Measurements from ENCODE around the gene SLC48A1.

Gene SLC48A1

DNA sequence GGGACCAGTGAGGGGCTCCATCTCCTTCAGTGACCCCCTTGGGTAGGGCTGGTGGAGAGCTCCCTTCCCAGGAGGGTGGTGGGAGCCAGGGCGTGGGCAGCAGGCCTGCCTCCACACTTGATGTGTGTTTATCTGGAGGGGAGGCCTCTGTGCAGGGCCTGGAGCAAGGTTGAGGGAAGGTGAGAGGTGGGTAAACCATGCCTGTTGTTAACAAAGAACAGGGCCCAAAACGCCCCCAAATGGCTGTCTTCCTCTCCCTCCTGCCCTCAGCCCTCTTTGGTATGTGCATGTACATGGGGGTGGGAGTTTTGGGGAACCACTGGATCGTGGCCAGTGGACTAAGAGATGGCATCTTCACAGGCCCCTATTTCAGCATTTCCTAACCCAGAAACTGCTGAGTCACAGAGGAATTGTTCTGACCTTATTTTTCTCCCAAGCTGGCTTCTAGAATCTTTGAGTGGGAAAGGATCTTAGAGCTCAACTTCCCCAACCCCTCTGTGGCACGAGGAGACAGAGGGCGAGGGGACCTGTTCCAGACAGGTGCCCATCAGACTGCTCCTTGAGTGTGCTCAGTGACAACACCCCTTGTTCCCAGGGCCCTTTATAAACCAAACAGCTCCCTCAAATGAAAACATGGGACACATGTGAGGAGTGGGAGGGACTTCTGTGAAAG is 3.6 kb downstream of the SLC48A1 start:
- DNase-seq (ENCODE audit: insufficient read length, low spot score) (no peak), FAIRE-seq (no peak)

DNA sequence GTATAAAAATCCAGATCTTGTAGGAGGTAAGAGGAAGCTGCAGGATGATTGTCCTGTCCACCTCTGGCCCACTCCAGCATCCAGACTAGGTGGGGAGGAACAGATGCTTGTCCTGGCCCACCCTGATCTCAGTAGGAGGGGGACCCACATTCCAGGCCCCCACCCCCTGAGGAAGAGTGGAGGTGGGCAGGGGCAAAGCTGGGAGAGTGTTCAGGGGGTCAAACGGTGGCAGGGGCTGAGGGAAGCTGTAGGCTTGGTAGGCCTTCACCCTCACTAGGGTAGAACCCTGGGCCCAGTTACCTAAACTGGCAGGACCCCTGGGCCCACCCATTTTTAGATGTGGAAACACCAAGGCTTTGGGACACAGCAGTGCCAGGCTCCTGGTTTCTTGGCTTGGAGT is 4.1 kb downstream of the SLC48A1 start:
- no peak for FAIRE-seq

DNA sequence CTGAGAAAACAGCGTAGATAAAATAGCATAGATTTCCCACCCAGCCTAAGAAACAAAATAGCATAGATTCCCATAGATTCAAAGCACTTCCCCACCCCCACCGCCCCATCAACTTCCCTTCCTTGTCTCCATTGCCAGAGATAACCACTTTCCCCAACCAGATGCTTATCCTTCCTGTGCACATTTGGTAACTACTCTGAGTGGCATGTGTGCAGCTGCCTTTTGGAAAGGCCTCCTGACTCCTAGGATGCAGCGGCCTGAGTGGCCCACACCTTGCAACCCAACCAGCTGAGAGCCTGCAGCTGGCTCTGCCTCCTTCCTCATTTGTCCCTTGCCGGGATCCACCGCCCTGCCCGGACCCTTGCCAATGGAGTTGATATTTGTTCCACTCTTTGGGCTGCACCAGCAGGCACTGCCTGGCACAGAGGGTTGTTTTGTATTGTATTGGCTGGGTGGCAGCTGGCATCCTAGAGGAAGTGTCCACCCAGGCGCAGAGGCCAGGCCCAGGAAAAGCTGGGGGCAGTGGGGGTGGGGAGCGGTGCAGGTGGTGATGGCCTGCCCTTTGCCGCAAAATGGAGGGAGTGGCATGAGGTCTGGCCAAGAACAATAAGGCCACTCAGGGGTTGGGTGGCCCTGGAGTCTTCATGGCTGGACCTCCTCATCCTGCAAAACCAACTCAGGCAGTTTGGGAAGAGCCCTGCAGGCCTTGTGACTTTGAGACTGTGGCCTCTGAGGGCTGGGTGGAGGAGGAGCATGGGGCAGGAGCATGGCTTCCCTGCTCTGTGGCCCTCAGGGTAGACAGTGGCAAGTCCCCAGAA is 4.9 kb downstream of the SLC48A1 start:
- no peak for FAIRE-seq
- no peak for DNase-seq (ENCODE audit: insufficient read length, low spot score)

More for the DNA sequence above, 4.1 kb downstream of the SLC48A1 start:
- no peak for DNase-seq (ENCODE audit: insufficient read length, low spot score)

DNA sequence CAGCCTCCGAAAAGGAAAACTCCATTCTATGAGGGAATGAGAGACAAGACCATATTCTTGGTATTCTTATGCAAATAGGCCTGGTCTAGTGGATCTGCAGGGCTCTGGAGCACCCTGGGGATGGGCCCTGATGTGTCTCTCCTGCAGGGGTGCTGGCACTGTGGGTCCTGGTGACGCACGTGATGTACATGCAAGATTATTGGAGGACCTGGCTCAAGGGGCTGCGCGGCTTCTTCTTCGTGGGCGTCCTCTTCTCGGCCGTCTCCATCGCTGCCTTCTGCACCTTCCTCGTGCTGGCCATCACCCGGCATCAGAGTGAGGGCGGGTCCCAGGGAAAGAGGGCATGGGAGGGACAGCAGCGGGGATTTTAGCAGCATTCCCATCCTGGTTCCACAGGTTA is 5.8 kb downstream of the SLC48A1 start:
- no peak for DNase-seq (ENCODE audit: insufficient read length, low spot score)

DNA sequence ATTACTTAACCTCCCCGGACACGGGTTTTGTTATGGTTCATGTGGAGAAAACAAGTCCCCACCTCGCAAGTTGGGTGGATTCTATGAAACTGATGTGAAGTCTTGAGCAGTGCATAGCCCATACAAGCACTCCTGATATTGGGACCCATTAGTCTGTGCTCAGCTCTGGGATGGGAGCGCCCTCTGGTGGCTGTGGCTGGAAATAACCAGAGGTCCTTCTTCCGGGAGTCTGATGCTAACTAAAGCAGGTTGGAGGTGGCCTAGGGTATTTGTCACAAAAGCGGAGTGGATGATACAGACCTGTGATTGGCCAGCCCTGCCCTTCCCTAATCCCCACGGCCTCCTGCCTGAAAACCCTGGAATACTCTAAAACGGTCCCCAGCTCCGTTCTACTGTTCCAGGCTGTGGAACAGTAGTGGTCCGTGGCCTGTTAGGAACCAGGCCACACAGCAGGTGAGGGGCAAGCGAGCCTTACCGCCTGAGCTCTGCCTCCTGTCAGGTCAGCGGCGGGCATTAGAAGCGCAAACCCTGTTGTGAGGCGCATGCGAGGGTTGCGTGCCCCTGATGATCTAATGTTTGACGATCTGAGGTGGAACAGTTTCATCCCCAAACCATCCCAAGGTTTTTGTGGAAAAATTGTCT is 6.4 kb downstream of the SLC48A1 start:
- DNase-seq (ENCODE audit: insufficient read length, low spot score) (peak; percentile 84), FAIRE-seq (no peak)

More for the DNA sequence above, 5.8 kb downstream of the SLC48A1 start:
- no peak for FAIRE-seq

DNA sequence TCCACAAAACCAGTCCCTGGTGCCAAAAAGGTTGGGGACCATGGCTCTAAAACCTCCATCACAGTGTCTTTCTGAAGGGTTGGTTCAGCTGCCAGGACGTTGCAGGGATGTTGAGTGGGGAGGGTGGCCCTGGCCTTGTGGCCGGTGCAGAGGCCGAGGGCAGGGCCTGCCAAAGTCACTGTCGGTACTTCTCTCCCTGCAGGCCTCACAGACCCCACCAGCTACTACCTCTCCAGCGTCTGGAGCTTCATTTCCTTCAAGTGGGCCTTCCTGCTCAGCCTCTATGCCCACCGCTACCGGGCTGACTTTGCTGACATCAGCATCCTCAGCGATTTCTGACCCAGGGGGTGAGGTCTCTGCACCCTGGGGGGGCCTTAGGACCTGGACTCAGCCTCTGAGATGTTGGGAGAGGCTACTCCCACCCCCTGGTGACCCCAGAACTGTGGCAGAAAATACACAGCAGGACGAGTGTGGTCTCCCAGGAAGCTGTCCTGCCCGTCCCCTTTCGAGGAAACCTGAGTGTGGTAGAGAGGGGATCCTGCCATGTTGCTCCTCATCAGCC is 7.0 kb downstream of the SLC48A1 start:
- no peak for FAIRE-seq
- DNase-seq (ENCODE audit: insufficient read length, low spot score): no peak

DNA sequence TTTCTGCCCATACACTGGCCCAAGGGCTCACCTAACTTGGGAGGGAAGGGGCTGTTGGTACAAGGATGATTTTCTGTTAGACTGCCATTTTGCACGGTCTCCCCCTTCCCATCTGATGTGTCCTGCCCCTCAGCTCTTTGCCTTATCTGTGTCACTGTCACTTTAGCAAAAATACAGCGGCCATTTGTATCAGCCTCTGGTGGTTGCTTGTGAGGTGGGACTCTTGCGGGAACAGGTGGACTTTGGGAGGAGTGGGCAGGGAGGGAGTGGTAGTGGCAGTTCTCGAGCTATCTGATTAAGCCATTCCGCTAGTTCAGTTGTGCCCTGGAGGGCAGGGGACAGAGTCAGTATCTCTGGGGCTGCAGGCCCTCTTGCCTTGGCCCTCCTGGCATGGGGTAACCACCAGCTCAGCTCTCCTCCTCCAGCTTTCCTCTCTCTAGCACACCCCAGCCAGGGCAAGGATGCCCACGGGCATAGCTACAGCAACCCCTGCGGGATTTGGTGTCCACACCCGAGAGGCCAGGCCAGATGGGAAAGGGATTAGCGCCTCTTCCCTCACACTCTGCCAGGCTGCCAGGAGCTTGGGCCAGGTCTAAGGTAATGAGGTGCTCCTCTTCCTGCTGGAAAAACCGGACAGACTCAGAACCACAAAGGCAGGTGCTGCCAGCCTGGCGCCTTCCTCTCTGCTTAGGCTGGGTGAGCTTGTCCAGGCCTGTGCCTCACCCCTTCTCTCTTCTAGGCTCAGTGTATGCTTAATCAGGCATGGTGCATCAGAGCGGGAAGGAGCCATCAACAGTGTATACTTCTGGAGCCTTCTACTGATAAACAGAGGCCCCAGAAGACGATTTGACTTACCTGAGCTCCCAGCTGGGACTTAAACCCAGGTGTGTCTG is 8.7 kb downstream of the SLC48A1 start:
- FAIRE-seq (no peak), DNase-seq (ENCODE audit: insufficient read length, low spot score) (no peak)

DNA sequence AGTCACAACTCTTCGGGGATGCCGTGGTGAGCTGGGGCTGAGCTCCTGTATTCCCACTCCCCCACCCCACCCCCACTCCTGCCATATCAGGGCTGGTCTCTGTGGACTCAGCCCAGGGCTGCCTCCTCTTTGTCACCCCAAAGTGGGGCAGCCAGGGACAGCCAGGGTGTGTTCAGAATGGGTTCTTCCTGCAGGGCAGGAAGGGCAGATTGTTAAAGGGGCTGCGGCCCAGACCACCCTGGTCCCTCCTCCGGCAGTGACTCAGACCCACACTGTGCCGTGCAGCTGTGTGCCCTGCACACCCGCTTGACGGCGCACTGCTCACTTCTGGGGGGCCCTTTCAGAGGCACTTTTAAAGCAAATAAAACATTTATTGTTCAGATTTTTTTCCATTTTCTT is 9.3 kb downstream of the SLC48A1 start:
- no peak for FAIRE-seq
- no peak for DNase-seq (ENCODE audit: insufficient read length, low spot score)

DNA sequence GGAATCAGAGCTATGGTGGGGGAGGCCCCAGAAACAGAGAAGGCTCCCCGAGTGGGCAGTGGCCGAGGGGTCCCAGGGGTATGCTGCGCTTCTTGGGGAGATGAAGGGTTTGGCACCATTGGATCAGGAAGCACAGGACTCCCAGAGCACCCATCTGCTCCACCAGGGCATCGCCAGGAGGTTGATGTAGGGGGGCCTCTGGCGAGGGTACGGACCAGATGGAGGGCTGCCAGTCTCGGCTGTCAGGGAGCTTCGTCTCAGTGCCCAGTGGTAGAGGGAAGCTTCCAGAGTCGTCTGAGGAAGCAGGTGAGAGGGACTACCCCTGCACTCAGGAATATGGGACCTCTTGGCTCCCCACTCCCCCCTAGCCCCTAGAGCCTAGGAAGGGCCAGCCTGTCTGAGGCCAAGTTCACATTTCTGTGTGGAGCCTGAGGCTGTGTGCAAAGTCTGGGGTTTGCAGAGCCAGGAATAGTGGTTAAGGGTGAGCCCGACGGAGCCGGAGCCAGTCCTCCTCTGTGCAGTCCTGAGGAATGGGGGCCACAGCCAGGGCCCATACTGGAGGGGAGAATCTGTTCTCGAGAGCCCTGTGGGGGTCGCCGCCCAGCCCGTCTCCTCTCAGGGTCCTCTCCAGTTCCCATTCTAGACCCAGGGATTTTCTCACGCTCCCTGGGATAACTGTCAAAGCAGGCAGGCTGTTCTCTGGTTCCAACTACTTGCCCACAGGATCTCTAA is 10.2 kb downstream of the SLC48A1 start:
- FAIRE-seq (no peak), DNase-seq (ENCODE audit: insufficient read length, low spot score) (no peak)

DNA sequence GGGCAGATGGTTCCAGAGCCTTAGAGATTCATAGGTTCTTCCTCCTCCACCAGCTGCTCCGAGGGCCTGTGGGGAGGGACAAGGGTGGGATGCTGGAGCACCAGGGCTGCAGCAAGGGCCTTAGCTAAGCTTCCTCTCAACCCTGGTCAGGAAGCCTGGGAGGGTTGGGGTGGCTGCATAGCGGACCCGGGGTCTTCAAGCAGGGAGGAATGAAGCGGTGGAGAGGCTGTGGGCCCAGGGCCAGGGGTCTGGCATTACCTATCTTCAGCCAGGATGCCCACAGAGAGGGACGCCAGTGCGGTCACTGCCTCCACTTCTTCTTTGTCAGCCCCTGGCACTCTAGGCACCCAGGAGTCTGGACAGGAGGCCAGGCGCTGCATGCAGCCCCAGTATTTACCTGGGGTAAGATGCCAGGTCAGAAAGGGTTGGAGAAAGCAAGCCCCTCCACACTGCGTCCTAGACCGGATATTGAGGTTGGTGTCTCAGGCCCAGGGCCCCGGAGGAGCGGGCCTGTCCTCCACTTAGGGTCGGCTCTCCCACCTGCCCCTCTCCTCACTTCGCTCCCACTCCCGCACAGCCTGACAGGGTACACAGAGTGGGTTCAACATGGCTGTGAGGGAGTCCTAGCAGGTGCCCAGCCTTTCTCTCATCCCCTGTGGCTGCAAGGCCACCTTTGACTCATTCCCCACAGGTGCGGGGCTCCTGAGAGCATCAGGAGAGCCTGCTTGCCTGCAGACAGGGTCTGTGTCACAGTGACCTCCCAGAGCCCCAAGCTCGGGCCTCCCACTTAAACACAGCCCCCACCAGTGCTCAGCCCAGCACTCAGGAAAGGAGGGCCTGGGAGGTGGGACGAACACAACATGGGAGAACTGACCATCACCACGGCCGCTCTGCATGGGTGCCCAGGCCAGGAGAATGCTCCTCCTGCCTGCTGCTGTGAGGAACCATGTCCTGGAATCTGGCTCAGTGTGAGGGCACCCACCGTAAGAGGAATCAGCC is 11.1 kb downstream of the SLC48A1 start:
- DNase-seq (ENCODE audit: insufficient read length, low spot score) (no peak), FAIRE-seq (no peak)

DNA sequence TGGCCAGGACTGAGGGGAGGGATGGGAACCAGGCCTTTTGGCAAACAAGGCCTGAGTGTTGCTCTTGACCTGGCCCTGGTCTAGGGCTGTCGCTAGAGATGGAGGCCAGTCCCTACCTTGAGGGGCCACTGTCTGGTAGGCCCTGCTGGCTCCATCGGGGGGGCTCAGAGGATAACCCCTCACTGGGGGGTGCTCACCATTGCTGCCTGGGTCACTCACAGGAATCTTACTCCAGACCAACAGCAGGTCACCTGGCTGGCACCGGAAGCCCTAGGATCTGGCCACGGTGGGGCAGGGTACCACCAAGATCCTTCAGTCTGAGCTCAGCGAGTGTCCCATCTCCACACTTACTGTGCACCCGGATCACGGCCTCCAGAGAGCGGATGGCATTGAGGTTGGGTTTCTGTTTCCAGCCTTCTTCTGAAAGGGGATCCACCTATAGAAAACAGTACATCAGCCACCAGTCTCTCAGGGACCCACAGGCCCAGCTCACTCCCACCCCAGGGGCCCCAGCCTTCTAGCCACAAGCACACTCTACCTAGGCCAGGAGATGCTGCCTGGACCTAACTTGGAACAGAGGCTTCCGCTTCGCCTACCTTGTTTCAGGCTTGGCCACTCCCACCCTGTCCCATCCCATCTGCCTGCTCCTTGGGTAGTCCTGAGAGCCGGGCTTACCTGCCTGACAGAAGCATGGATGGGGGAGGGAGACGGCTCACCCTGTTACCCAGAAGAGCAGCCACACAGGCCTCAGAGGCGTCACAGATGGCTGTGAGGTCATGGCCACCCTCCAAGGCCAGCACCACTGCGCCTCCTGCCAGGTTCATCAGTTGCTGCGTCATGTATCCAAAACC is 12.2 kb downstream of the SLC48A1 start:
- no peak for DNase-seq (ENCODE audit: insufficient read length, low spot score)
- no peak for FAIRE-seq

DNA sequence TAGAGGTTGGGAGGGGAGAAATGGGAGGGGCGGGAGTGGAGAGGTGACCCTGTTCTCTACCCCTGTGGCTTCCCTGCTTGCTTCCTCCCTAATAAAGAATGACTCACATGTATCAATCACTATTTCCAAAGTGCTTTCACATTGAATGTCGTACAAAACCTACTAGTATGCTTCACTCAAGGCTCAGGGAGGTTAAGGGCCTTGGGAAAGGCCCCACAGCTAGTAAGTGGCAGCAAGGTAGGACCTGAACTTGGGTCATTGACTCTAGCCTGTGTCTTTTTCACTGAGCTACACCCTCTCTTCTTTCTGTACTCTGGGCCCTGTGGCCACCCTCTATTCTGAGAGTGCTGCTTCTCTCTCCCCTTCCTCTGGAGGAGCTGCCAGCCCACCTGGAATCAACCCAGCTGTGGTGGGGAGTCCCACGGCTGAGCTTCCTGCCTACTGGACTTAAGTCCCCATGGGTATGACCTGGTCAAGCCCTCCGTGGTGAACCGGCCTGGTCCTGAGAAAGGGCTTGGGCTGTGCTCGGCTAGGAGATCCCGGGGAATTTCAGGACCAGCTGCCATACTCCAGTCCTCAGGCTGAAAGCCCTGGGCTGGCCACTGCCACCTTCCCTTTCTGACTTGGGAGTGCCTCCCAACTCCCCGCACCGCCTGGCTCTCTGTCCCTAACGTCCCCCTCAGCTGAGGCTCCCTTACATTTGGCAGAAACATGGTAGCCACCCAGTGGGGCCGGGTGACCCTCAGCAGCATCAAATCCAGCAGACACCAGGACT is 13.0 kb downstream of the SLC48A1 start:
- no peak for DNase-seq (ENCODE audit: insufficient read length, low spot score)
- FAIRE-seq: no peak

DNA sequence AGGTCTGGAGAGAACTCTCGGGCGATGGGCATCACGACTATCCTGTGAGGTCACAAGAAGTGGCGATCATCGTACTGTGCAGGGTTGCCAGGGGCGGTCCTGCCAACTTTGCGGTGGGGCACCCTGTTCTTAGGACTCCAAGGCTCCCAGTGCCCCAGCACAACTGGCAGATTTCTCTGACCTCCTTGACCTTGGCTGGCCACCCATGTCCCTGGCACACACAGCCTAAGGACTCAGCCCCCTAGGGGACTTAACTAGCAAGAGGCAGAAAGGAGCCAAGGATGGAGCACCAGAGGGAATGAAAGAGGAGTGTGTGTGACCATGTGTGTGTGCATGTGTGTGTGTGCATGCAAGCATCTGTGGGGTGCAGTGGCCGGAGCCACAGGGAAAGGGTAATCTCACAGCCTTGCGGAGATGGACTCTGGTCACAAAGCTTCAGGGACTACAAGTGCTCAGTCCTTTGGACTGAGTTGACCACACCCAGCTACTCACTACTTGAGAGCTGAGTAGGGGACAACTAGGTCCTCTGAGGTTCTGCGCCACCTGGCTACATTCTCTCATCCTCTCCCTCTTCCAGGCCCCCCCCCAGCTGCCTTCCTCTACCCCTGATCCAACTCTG is 13.7 kb downstream of the SLC48A1 start:
- FAIRE-seq (no peak), DNase-seq (ENCODE audit: insufficient read length, low spot score) (no peak)

DNA sequence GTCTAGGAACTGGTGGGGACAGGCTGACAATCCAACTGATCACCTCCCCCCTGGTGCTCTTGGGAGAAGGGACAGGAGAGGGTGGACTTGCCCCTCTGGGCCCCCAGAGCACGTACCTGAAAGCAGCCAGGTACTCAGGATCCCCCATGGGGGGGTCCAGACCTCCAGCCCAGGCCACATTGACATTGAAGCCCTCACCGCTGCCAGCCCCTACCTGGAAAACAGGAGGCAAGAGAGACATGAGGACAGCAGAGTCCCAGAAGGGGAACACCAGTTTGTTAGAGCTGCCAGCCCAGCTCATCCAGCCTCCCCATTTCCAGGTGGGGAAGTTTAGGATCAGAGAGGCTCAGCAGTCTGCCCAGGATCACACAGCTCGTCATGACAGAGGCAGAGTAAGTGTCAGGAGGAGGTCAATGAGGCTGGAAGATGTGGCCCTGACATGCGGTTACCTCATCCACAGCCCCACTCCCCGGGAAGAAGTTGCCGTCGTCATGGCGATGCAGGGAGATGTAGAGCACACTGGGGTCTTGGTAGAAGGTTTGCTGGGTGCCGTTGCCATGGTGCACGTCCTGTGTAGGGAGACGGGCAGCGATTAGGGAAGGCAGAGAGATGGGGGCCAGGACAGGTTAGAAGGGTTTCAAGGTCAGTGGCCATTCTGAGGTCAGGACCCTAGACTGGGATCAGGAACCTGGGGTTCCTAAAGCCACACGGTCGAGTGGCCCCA is 14.7 kb downstream of the SLC48A1 start:
- FAIRE-seq: no peak
- DNase-seq (ENCODE audit: insufficient read length, low spot score): no peak

DNA sequence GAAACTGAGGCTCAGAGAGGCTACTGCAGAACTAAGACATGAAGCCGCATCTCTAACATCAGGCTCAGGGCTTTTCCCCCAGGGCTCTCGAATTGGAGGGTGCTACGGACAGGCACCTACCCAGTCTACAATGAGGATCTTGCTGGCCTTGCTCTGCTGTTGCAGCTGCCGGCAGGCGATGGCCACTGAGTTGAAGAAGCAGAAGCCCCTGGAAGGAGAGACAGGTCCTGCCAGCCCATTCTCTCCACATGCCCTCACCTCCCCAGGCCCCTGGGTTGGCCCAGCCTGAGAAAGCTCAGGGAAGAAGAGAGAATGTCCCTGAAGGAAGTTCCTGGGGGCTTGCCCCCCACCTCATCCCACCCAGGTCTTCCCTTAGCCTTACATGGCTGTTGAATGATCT is 16.1 kb downstream of the SLC48A1 start:
- DNase-seq (ENCODE audit: insufficient read length, low spot score): no peak
- no peak for FAIRE-seq
